GM18909 (cell line): Measurements from ENCODE around the gene FBXL20.
"Not testable (repeated sequence)": the region's sequence is repeated elsewhere in the genome, so short reads cannot be mapped to it uniquely, and the experiment has no call there.

Experiments used
- ATAC-seq: cut with Tn5 transposase; IDR thresholded peaks from one replicate; pipeline ENCODE4 v1.9.1; 2021; ENCODE audit warnings: mild to moderate bottlenecking; ENCODE audit not compliant: unreplicated experiment, poor library complexity

The FBXL20 gene

GRCh38 chr17:39391448-39391847 is 10.0 kb downstream of the FBXL20 start:
- ATAC-seq: no peak

- ATAC-seq: no peak
These were observed 16.4 kb downstream of the FBXL20 start for GRCh38 chr17:39385040-39385439.

GRCh38 chr17:39380144-39380543 is 21.3 kb downstream of the FBXL20 start:
- ATAC-seq: no peak

- no peak for ATAC-seq
These were observed 25.0 kb downstream of the FBXL20 start for GRCh38 chr17:39376434-39376833.

GRCh38 chr17:39367805-39368204 is 33.6 kb downstream of the FBXL20 start:
- not testable (repeated sequence) for ATAC-seq

- no peak for ATAC-seq
These were observed 35.6 kb downstream of the FBXL20 start for GRCh38 chr17:39365872-39366271.

GRCh38 chr17:39365242-39365641 is 36.2 kb downstream of the FBXL20 start:
- no peak for ATAC-seq

GRCh38 chr17:39364236-39365025 is 37.0 kb downstream of the FBXL20 start:
- no peak for ATAC-seq

- ATAC-seq: no peak
These were observed 40.4 kb downstream of the FBXL20 start for GRCh38 chr17:39361064-39361463.

GRCh38 chr17:39360537-39360936 is 40.9 kb downstream of the FBXL20 start:
- no peak for ATAC-seq

GRCh38 chr17:39359994-39360393 is 41.4 kb downstream of the FBXL20 start:
- no peak for ATAC-seq

GRCh38 chr17:39357986-39358385 is 43.4 kb downstream of the FBXL20 start:
- ATAC-seq: no peak

GRCh38 chr17:39357488-39357887 is 43.9 kb downstream of the FBXL20 start:
- no peak for ATAC-seq

GRCh38 chr17:39352986-39353385 is 48.4 kb downstream of the FBXL20 start:
- ATAC-seq: no peak

GRCh38 chr17:39352511-39352910 is 48.9 kb downstream of the FBXL20 start:
- ATAC-seq: no peak

- no peak for ATAC-seq
These were observed 49.9 kb downstream of the FBXL20 start for GRCh38 chr17:39351508-39351907.

GRCh38 chr17:39349246-39349645 is 52.2 kb downstream of the FBXL20 start:
- ATAC-seq: no peak

- ATAC-seq: not testable (repeated sequence)
These were observed 54.6 kb downstream of the FBXL20 start for GRCh38 chr17:39346863-39347262.

- ATAC-seq: no peak
These were observed 59.9 kb downstream of the FBXL20 start for GRCh38 chr17:39341541-39341940.

GRCh38 chr17:39340731-39341130 is 60.7 kb downstream of the FBXL20 start:
- ATAC-seq: no peak

- ATAC-seq: no peak
These were observed 62.2 kb downstream of the FBXL20 start for GRCh38 chr17:39339272-39339671.

GRCh38 chr17:39337649-39338048 is 63.8 kb downstream of the FBXL20 start:
- not testable (repeated sequence) for ATAC-seq
